Measurements from ENCODE around the gene DIP2B.
"Not testable (repeated sequence)": the region's sequence is repeated elsewhere in the genome, so short reads cannot be mapped to it uniquely, and the experiment has no call there.

The DIP2B gene

DNA sequence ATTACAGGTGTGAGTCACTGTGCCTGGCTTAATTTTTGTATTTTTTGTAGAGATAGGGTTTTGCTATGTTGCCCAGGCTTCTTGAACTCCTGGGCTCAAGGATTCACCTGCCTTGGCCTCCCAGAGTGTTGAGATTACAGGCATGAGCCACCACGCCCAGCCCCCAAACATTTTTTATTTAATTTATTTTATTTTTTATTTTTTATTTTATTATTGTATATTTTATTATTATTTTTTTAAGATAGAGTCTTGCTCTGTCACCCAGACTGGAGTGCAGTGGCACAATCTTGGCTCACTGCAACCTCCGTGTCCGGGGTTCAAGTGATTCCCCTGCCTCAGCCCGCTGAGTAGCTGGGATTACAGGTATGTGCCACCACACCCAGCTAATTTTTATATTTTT, 17.0 kb downstream of the DIP2B start:
- DNase-seq, result not testable (repeated sequence)

- no peak for DNase-seq
Observed at GRCh38 chr12:50523772-50524171, 19.0 kb downstream of the DIP2B start.

DNA sequence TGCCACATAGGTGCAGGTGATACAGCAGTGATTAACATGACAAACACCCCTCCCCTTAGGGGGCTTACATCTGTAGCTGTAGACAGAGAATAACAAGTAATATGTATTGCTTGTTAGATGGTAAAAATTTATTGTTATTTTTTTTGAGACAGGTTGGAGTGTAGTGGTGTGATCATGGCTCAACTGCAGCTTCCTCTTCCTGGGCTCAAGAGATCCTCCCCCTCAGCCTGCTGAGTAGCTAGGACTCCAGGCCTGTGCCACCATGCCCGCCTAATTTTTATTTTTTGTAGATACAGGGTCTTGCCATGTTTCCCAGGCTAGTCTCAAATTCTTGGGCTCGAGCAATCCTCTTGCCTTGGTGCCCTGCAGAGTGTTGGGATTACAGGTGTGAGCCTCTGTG, 19.8 kb downstream of the DIP2B start:
- DNase-seq, result no peak

DNA sequence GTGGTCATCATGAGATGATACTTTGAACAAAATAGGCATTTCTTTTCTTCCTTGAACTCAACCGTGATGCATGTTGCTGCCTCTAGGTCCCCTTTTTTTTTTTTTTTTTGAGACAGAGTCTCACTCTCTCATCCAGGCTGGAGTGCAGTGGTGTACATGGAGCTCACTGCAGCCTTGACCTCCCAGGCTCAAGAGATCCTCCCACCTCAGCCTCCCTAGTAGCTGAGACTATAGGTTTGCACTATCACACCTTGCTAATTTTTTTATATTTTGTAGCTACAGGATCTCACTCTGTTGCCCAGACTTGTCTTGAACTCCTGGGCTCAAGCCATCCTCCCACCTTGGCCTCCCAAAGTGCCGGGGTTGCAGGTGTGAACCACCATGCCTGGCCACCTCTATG, 20.6 kb downstream of the DIP2B start:
- no peak for DNase-seq

GRCh38 chr12:50527359-50527726, 22.6 kb downstream of the DIP2B start:
- no peak for DNase-seq

- DNase-seq, result no peak
Observed at GRCh38 chr12:50528800-50529199, 24.0 kb downstream of the DIP2B start.

GRCh38 chr12:50529345-50529744, 24.6 kb downstream of the DIP2B start:
- DNase-seq, result no peak

DNA sequence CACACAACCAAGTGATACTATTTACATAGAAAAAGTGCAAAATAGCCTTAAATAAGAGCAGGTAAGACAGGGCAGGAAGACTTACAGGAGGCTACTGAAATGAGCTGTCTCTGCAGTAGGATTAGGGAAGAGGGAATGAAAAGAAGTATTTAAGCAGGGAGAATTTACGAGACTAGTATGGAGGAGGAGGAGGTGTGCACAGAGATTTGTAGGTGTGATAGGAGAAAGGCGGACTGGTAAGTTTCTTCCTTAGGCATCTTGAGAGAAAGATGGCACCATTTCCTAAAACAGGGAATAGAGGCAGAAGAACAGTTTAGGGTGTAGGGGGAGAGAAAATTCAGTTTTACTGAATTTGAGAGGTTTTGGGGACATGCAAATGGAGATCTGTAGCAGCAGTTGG, 25.7 kb downstream of the DIP2B start:
- DNase-seq, result no peak

DNA sequence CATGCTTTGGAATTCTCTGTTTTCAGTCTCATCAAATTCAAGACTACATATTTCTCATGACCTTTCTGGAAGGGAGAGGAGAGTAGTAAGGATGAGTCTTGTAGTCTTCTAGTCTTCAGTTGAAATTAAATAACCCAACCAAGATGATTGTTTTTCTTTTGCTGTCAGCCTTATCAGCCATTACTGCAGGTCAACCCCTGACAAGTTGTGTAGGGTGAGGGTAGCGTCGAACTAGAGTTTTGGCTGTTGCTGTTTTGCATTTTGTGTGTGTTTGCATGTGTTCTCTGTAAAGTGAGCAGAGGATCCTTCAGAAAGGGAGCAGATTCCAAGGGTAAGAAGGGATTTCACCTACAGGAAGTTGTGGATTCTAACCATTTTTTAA, 28.4 kb downstream of the DIP2B start:
- DNase-seq, result no peak

DNA sequence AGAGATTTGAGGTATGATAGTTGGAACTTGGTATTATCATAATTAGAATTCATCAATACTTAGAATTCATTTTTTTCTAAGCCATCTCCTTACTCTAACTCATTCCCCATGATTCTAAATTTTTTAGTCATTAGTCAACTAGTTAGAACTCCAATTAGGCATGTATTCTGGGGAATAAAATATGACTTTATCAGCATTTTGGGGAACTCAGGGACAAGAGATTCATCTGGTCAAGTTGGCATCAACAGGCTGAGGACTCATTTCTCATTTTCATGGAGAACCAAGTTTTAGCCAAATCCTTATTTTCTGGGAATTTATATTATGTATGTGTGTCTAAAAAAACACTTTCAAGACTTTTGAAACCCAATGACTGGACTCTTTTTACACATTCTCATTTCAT, 29.2 kb downstream of the DIP2B start:
- DNase-seq, result no peak

- DNase-seq, result no peak
Observed at GRCh38 chr12:50536831-50537537, 32.2 kb downstream of the DIP2B start.

GRCh38 chr12:50537538-50537919, 32.7 kb downstream of the DIP2B start:
- no peak for DNase-seq

DNA sequence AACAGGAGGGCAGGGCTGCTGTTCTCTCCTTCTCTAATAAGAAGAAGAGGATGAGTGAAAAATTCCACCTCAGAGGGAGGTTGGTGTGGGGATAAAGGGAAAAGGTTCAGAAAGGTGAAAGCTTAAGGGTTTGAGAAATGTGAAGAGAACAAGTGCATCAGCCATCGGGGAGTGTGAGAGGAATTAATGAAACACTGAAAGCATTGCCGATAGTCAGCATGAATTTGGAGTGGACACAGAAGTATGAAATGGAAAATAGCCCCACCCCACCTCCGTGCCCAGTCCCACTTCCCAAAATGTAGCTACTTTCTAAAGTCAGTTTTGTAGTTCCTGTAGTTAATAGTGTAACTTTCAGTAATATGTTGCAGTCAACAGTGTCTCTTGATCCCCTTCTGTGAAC, 33.4 kb downstream of the DIP2B start:
- no peak for DNase-seq

- DNase-seq, result no peak
Observed at GRCh38 chr12:50541139-50541538, 36.4 kb downstream of the DIP2B start.

DNA sequence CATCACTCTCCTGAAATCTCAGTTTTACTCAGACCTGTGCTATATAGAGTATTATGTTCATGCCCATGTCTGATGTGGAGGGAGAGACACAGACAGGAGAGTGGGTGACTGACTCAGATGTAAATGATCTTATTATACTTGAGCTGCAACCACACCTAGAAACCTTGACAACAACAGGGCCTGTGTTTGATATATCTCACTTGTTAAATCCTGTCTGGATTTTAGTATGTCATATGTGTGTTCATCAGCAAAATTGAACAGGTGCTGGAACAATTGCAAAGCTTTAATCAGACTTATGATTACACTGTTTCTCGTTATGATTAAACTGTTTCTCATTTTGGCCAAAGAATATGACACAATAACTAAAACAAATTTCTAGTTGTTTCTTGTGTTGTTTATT, 37.7 kb downstream of the DIP2B start:
- no peak for DNase-seq

DNA sequence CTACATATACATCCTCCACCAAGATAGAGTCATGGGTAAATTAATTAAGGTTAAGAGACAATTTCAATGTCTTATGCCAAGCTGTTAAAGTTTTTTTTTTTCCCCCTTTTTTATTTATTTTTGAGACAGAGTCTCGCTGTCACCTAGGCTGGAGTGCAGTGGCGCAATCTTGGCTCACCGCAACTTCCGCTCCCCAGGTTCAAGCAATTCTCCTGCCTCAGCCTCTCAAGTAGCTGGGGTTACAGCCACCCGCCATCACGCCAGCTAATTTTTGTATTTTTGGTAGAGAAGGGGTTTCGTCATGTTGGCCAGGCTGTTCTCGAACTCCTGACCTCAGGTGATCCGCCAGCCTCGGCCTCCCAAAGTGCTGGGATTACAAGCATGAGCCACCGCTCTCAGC, 38.4 kb downstream of the DIP2B start:
- DNase-seq, result not testable (repeated sequence)

GRCh38 chr12:50545213-50545612, 40.4 kb downstream of the DIP2B start:
- no peak for DNase-seq

GRCh38 chr12:50545786-50546185, 41.0 kb downstream of the DIP2B start:
- DNase-seq, result no peak

DNA sequence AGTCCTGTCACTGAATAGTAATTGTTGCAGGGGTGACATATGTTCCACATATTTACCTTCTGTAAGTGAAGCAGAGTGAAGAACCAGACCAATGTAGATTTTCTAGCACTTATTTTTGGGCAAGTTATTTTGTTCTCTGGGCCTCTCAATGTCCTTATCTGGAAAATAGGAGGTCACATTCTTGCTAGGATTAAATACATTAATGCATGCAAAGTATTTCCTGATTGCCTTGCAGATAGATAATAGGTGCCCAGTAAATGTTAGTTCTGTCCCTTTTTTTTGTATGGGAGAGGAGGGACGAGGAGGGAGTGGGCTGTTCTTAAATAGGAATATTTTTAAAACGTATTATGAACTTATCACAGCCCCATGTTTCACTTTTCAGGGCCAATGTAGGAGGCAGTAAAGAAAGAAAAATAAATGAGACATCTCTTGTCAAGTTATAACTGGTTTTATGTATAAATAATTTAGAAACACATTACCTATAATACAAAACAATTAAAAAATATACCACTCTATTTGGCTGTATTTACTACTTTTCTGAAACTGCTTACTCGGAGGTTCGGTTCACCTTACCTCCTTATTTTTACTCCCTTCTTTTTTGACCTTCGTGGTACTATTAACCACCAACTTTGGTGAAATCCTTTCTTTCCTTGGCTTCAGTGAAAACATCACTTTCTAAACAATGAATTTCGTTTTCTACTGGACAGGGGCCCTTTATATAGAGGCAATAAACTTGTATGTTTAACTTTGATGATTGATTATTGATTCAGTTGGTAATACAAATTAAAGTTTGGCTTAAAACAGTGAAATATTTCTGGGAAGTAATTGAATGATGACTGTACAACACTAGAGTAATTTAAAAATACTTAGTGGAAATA, 41.9 kb downstream of the DIP2B start:
- DNase-seq, result no peak

DNA sequence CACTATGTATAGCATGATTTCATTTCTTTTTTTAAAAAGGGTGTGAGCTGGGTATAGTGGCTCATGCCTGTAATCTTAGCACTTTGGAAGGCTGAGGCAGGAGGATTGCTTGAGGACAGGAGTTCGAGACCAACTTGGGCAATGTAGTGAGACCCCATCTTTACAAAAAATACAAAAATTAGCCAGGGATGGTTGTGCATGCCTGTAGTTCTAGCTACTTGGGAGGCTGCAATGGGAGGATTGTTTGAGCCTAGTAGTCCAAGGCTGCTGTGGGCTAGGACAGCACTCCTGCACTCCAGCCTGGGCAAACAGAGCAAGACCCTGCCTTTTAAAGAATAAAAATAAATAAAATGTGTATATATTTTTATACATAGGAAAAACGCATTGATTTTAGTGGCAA, 43.0 kb downstream of the DIP2B start:
- DNase-seq, result no peak

GRCh38 chr12:50549885-50550284, 45.1 kb downstream of the DIP2B start:
- DNase-seq, result no peak

DNA sequence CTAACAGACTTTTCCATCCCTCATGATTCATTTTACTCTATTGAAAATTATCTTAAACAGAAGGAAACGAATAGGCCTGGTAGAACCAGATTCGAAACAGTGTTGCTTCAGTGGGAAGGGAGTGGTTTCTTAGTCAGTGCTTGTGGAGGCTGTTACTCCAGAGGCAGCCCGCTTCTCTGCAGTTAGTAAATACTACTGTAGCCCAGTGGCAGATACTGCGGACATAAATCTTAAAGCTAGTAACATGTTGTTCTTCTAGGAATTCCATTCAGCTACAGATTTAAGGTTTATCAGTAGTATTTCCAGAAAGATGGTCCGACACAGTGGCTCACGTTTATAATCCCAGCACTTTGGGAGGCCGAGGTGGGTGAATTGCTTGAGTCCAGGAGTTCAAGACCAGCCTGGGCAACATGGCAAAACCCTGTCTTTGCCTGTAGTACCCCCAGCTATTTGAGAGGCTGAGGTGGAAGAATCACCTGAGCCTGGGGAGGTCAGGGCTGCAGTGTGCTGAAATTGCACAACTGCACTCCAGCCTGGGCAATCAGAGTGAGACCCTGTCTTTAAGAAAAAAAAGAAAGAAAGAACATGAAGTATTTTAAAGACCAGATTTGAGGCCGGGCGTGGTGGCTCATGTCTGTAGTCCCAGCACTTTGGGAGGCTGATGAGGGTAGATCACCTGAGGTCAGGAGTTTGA, 45.9 kb downstream of the DIP2B start:
- DNase-seq, result no peak

- DNase-seq, result no peak
Observed at GRCh38 chr12:50551866-50552265, 47.1 kb downstream of the DIP2B start.

- DNase-seq, result no peak
Observed at GRCh38 chr12:50554651-50555050, 49.9 kb downstream of the DIP2B start.

All from activated T-cell treated with anti-CD3 and anti-CD28 coated beads, Interleukin-2, amount 50 U/mL, for 1 hour (primary cell).